ENCODE data around the gene SLC17A9. TPM values are rescaled to one million over a fixed set of nuclear protein-coding genes. Genes with fewer than 3 reads are reported as not detected.

Gene SLC17A9
- total RNA-seq, 1 donor from 2014 or later: 5.3 TPM

GRCh38 chr20:62978561-62978943, 26.0 kb downstream of the SLC17A9 start:
- no peaks in the 10 kb centered on the region for H3K9me3 Mint-ChIP-seq
- TF ChIP-seq CTCF (IDR thresholded peaks at IDR 0.05; ENCODE audit: unreplicated experiment): no peak
- H3K27ac Mint-ChIP-seq: no peak overlapping the region
- no peaks in the 10 kb centered on the region for H3K36me3 Mint-ChIP-seq
- DNase-seq (ENCODE audit: low spot score in 2 of 2, unreplicated experiment in 2 of 2): no peak
- no peak overlapping the region for H3K4me3 Mint-ChIP-seq
- peaks cover 3% of the 10 kb centered on the region for H3K4me1 Mint-ChIP-seq
- peaks cover 86% of the 10 kb centered on the region for H3K27me3 Mint-ChIP-seq (ENCODE audit: low read depth)

- no peak for DNase-seq (ENCODE audit: low spot score in 2 of 2, unreplicated experiment in 2 of 2)
- no peak overlapping the region for H3K27ac Mint-ChIP-seq
- H3K4me3 Mint-ChIP-seq: no peak overlapping the region
- no peak for TF ChIP-seq CTCF (IDR thresholded peaks at IDR 0.05; ENCODE audit: unreplicated experiment)
- H3K27me3 Mint-ChIP-seq (ENCODE audit: low read depth): peaks cover 86% of the 10 kb centered on the region
- no peaks in the 10 kb centered on the region for H3K9me3 Mint-ChIP-seq
- no peaks in the 10 kb centered on the region for H3K36me3 Mint-ChIP-seq
- H3K4me1 Mint-ChIP-seq: peaks cover 4% of the 10 kb centered on the region
These were observed 26.8 kb downstream of the SLC17A9 start for GRCh38 chr20:62979310-62979709.

- H3K27me3 Mint-ChIP-seq (ENCODE audit: low read depth): peaks cover 86% of the 10 kb centered on the region
- no peak for TF ChIP-seq CTCF (IDR thresholded peaks at IDR 0.05; ENCODE audit: unreplicated experiment)
- H3K9me3 Mint-ChIP-seq: no peaks in the 10 kb centered on the region
- DNase-seq (ENCODE audit: low spot score in 2 of 2, unreplicated experiment in 2 of 2): no peak
- no peaks in the 10 kb centered on the region for H3K36me3 Mint-ChIP-seq
- H3K4me3 Mint-ChIP-seq: no peak overlapping the region
- H3K27ac Mint-ChIP-seq: no peak overlapping the region
- H3K4me1 Mint-ChIP-seq: peaks cover 10% of the 10 kb centered on the region
These were observed 27.4 kb downstream of the SLC17A9 start for GRCh38 chr20:62979876-62980373.

GRCh38 chr20:62980380-62980960, 28.0 kb downstream of the SLC17A9 start:
- H3K36me3 Mint-ChIP-seq: no peaks in the 10 kb centered on the region
- H3K9me3 Mint-ChIP-seq: no peaks in the 10 kb centered on the region
- H3K4me1 Mint-ChIP-seq: peaks cover 10% of the 10 kb centered on the region
- no peak overlapping the region for H3K27ac Mint-ChIP-seq
- TF ChIP-seq CTCF (IDR thresholded peaks at IDR 0.05; ENCODE audit: unreplicated experiment): no peak
- H3K4me3 Mint-ChIP-seq: no peak overlapping the region
- H3K27me3 Mint-ChIP-seq (ENCODE audit: low read depth): peaks cover 84% of the 10 kb centered on the region
- DNase-seq (ENCODE audit: low spot score in 2 of 2, unreplicated experiment in 2 of 2): no peak

GRCh38 chr20:62980970-62981369, 28.5 kb downstream of the SLC17A9 start:
- Mint-ChIP-seq H3K27me3 (ENCODE audit: low read depth) (peaks cover 83% of the 10 kb centered on the region), H3K4me1 (peaks cover 10% of the 10 kb centered on the region), H3K27ac (no peak overlapping the region), H3K36me3 (no peaks in the 10 kb centered on the region), H3K4me3 (no peak overlapping the region), H3K9me3 (no peaks in the 10 kb centered on the region)
- no peak for TF ChIP-seq CTCF (IDR thresholded peaks at IDR 0.05; ENCODE audit: unreplicated experiment)
- DNase-seq (ENCODE audit: low spot score in 2 of 2, unreplicated experiment in 2 of 2): no peak
